ENCODE measurements around the gene FAM193A.
A peak's percentile ranks its signal among the peaks of the same experiment; 100 is the strongest.
"Not testable (repeated sequence)": the region's sequence is repeated elsewhere in the genome, so short reads cannot be mapped to it uniquely, and the experiment has no call there.

Gene FAM193A

GRCh38 chr4:2660596-2661211 is 124.3 kb downstream of the FAM193A start:
- DNase-seq: no peak

- no peak for DNase-seq
Observed at GRCh38 chr4:2662598-2662997, 126.2 kb downstream of the FAM193A start.

GRCh38 chr4:2663275-2663674 is 126.8 kb downstream of the FAM193A start:
- DNase-seq: no peak

GRCh38 chr4:2666722-2667247 is 130.3 kb downstream of the FAM193A start:
- no peak for DNase-seq

GRCh38 chr4:2667428-2667827 is 131.0 kb downstream of the FAM193A start:
- no peak for DNase-seq

GRCh38 chr4:2671267-2671895 is 134.9 kb downstream of the FAM193A start:
- peak; percentile 62 for DNase-seq

- no peak for DNase-seq
Observed at GRCh38 chr4:2672082-2672481, 135.6 kb downstream of the FAM193A start.

GRCh38 chr4:2672700-2673099 is 136.3 kb downstream of the FAM193A start:
- no peak for DNase-seq

GRCh38 chr4:2673157-2673556 is 136.7 kb downstream of the FAM193A start:
- no peak for DNase-seq

GRCh38 chr4:2679762-2680161 is 143.3 kb downstream of the FAM193A start:
- DNase-seq: not testable (repeated sequence)

- DNase-seq: no peak
Observed at GRCh38 chr4:2684486-2684885, 148.0 kb downstream of the FAM193A start.

GRCh38 chr4:2685541-2685940 is 149.1 kb downstream of the FAM193A start:
- no peak for DNase-seq

- DNase-seq: no peak
Observed at GRCh38 chr4:2686379-2687265, 150.2 kb downstream of the FAM193A start.

- DNase-seq: no peak
Observed at GRCh38 chr4:2688281-2688680, 151.8 kb downstream of the FAM193A start.

GRCh38 chr4:2688697-2689096 is 152.2 kb downstream of the FAM193A start:
- DNase-seq: no peak

GRCh38 chr4:2689114-2689513 is 152.7 kb downstream of the FAM193A start:
- DNase-seq: no peak

GRCh38 chr4:2689825-2690700 is 153.6 kb downstream of the FAM193A start:
- no peak for DNase-seq

- no peak for DNase-seq
Observed at GRCh38 chr4:2691313-2691712, 154.9 kb downstream of the FAM193A start.

GRCh38 chr4:2691952-2692435 is 155.5 kb downstream of the FAM193A start:
- no peak for DNase-seq

GRCh38 chr4:2694691-2695090 is 158.2 kb downstream of the FAM193A start:
- no peak for DNase-seq

- DNase-seq: no peak
Observed at GRCh38 chr4:2695346-2696060, 159.1 kb downstream of the FAM193A start.

- no peak for DNase-seq
Observed at GRCh38 chr4:2696423-2696822, 160.0 kb downstream of the FAM193A start.
